ENCODE measurements around the gene BZW2. TPM values are rescaled to one million over a fixed set of nuclear protein-coding genes. Genes with fewer than 3 reads are reported as not detected.

The BZW2 gene
- polyA plus RNA-seq, 3 donors: 19.0 to 45.2 (median 36.4) TPM

- Histone ChIP-seq H4K20me1 (ENCODE audit: insufficient read depth, low read length) (no peaks in the 10 kb centered on the region), H3K4me1 (ENCODE audit: control insufficient read depth in 1 of 2, insufficient read depth in 2 of 2, low read length in 2 of 2) (peaks cover 13 to 22% of the 10 kb centered on the region in 2 donors), H3K4me2 (replicated peaks; ENCODE audit: extremely low read depth, low read length, poor library complexity, severe bottlenecking) (peak within 1 kb of the TSS; percentile 99), H3K36me3 (replicated peaks in 1 of 2; ENCODE audit: control insufficient read depth in 1 of 2, insufficient read depth in 2 of 2, low read length in 2 of 2) (no peaks in the 10 kb centered on the region), H3K27ac (ENCODE audit: low read depth in 1 of 2, low read length in 2 of 2) (no peak within 1 kb of the TSS), H3K27me3 (ENCODE audit: control insufficient read depth in 2 of 2, insufficient read depth in 2 of 2, low read length in 2 of 2) (peaks cover 7 to 24% of the 10 kb centered on the region in 2 donors), H2AFZ (ENCODE audit: insufficient read depth, low read depth, low read length, poor library complexity, severe bottlenecking) (peak within 1 kb of the TSS; percentile 83), H3K9ac (ENCODE audit: insufficient read depth, low read length, poor library complexity, severe bottlenecking) (peak within 1 kb of the TSS; percentile 53), H3K9me3 (replicated peaks in 1 of 2; ENCODE audit: control insufficient read depth in 1 of 2, insufficient read depth in 1 of 2, low read length in 2 of 2) (no peaks in the 10 kb centered on the region), H3K79me2 (ENCODE audit: insufficient read depth, low read length) (no peaks in the 10 kb centered on the region), H3K4me3 (replicated peaks in 1 of 3; ENCODE audit: low read depth in 2 of 3, low read length in 3 of 3) (peak within 1 kb of the TSS; percentile 46 to 84 (median 52))
- intact Hi-C loops (cut with micrococcal nuclease): no loop called here
- Mint-ChIP-seq H3K4me1 (peaks cover 16% of the 10 kb centered on the region), H3K27ac (peak within 1 kb of the TSS in 3 of 7 donors; percentile 0 to 1 (median 1)), H3K9me3 (peaks cover 0 to 2% (median 0%) of the 10 kb centered on the region in 7 donors), H3K36me3 (peaks cover 0 to 1% of the 10 kb centered on the region in 2 donors), H3K27me3 (ENCODE audit: low read depth in 3 of 3) (peaks cover 18 to 20% (median 19%) of the 10 kb centered on the region in 3 donors), H3K4me3 (peak within 1 kb of the TSS; percentile 89)
- peak in 2 of 3 donors; percentile 15 to 25 for DNase-seq
- WGBS (ENCODE audit: insufficient coverage): 0% methylated on average over 47 of the region's 48 CpGs
- TF ChIP-seq CTCF (IDR thresholded peaks at IDR 0.05): no peak
These were observed 107.3 kb downstream of the BZW2 start, which contains the start of gene TSPAN13 for GRCh38 chr7:16753102-16753931. Gene TSPAN13, plus strand, starts transcription at chr7:16753755. Its CDS starts 213 bp downstream, at chr7:16753968.

- H3K36me3 ChIP-seq (replicated peaks in 1 of 2; ENCODE audit: control insufficient read depth in 1 of 2, insufficient read depth in 2 of 2, low read length in 2 of 2): no peaks in the 10 kb centered on the region
- Mint-ChIP-seq H3K4me1 (peaks cover 16% of the 10 kb centered on the region), H3K4me3 (peak overlapping the region; percentile 89), H3K27ac (peak overlapping the region in 3 of 7 donors; percentile 0 to 1 (median 1)), H3K9me3 (peaks cover 0 to 2% (median 0%) of the 10 kb centered on the region in 7 donors), H3K36me3 (peaks cover 0 to 1% of the 10 kb centered on the region in 2 donors), H3K27me3 (ENCODE audit: low read depth in 3 of 3) (peaks cover 16 to 20% (median 16%) of the 10 kb centered on the region in 3 donors)
- no peak overlapping the region for H3K27ac ChIP-seq (ENCODE audit: low read depth in 1 of 2, low read length in 2 of 2)
- H3K9ac ChIP-seq (ENCODE audit: insufficient read depth, low read length, poor library complexity, severe bottlenecking): peak overlapping the region; percentile 53
- peak overlapping the region; percentile 46 to 84 (median 52) for H3K4me3 ChIP-seq (replicated peaks in 1 of 3; ENCODE audit: low read depth in 2 of 3, low read length in 3 of 3)
- peak overlapping the region; percentile 99 for H3K4me2 ChIP-seq (replicated peaks; ENCODE audit: extremely low read depth, low read length, poor library complexity, severe bottlenecking)
- intact Hi-C loops (cut with micrococcal nuclease): no loop called here
- H4K20me1 ChIP-seq (ENCODE audit: insufficient read depth, low read length): no peaks in the 10 kb centered on the region
- peaks cover 13 to 22% of the 10 kb centered on the region in 2 donors for H3K4me1 ChIP-seq (ENCODE audit: control insufficient read depth in 1 of 2, insufficient read depth in 2 of 2, low read length in 2 of 2)
- under 1% methylated on average over 50 of the region's 58 CpGs for WGBS (ENCODE audit: insufficient coverage)
- no peaks in the 10 kb centered on the region for H3K79me2 ChIP-seq (ENCODE audit: insufficient read depth, low read length)
- H3K9me3 ChIP-seq (replicated peaks in 1 of 2; ENCODE audit: control insufficient read depth in 1 of 2, insufficient read depth in 1 of 2, low read length in 2 of 2): no peaks in the 10 kb centered on the region
- DNase-seq: peak in 1 of 3 donors; percentile 5
- no peak for TF ChIP-seq CTCF (IDR thresholded peaks at IDR 0.05)
- H2AFZ ChIP-seq (ENCODE audit: insufficient read depth, low read depth, low read length, poor library complexity, severe bottlenecking): peak overlapping the region; percentile 83
- peaks cover 7 to 24% of the 10 kb centered on the region in 2 donors for H3K27me3 ChIP-seq (ENCODE audit: control insufficient read depth in 2 of 2, insufficient read depth in 2 of 2, low read length in 2 of 2)
These were observed 108.2 kb downstream of the BZW2 start for GRCh38 chr7:16753932-16754855.
